WTC11 (cell line): ENCODE measurements around the gene RGS18. TPM values are rescaled to one million over a fixed set of nuclear protein-coding genes. Genes with fewer than 3 reads are reported as not detected.

Experiments used
- ATAC-seq: fragments of 200-7000 bp; cut with Tn5 transposase; 2 replicates; pipeline ENCODE4 v1.10.0; 2021; ENCODE audit warnings: mild to moderate bottlenecking, moderate library complexity
- CTCF ChIA-PET: fragments of 300-600 bp; sonication (Branson Sonifier 250); formaldehyde crosslinking; loops from one replicate; lab custom pipeline; 2021; ENCODE audit warnings: antibody characterized with exemption; lab: Charles Lee
- POLR2A ChIA-PET: fragments of 350-600 bp; sonication (Branson Sonifier 250); formaldehyde crosslinking; loops from one replicate; lab custom pipeline; 2021; ENCODE audit warnings: antibody characterized with exemption; lab: Charles Lee
- DNase-seq: peaks from one replicate; pipeline ENCODE4 v3.0.0; 2021; ENCODE audit warnings: low spot score
- H3K27ac Mint-ChIP-seq: 2 replicates; pipeline ENCODE4 v1.8.0; 2021; ENCODE audit warnings: mixed read lengths
- H3K27me3 Mint-ChIP-seq: 2 replicates; pipeline ENCODE4 v1.8.0; 2021; ENCODE audit warnings: low read depth, mild to moderate bottlenecking, moderate library complexity, mixed read lengths
- H3K36me3 Mint-ChIP-seq: 2 replicates; pipeline ENCODE4 v1.8.0; 2021; ENCODE audit warnings: mixed read lengths
- H3K4me1 Mint-ChIP-seq: 2 replicates; pipeline ENCODE4 v1.8.0; 2022; ENCODE audit warnings: mixed read lengths
- H3K4me3 Mint-ChIP-seq: 2 replicates; pipeline ENCODE4 v1.8.0; 2021; ENCODE audit warnings: mild to moderate bottlenecking, moderate library complexity, mixed read lengths
- H3K9me3 Mint-ChIP-seq: 2 replicates; pipeline ENCODE4 v1.8.0; 2021; ENCODE audit warnings: mixed read lengths
- ATF1 ChIP-seq: sonication (generic); formaldehyde crosslinking; IDR thresholded peaks from 2 replicates; pipeline ENCODE4 v1.8.1; 2023; ENCODE audit warnings: mild to moderate bottlenecking, moderate library complexity, missing genetic modification reagents
- ELF4 ChIP-seq: sonication (generic); formaldehyde crosslinking; IDR thresholded peaks from 2 replicates; pipeline ENCODE4 v1.8.1; 2022; ENCODE audit warnings: low read depth, mild to moderate bottlenecking, moderate library complexity, missing genetic modification reagents
- FOXJ3 ChIP-seq: sonication (generic); formaldehyde crosslinking; IDR thresholded peaks from 2 replicates; pipeline ENCODE4 v1.9.0; 2021; ENCODE audit warnings: missing genetic modification reagents, mild to moderate bottlenecking, borderline replicate concordance
- TEAD4 ChIP-seq: sonication (generic); formaldehyde crosslinking; IDR thresholded peaks from 2 replicates; pipeline ENCODE4 v1.8.0; 2022; ENCODE audit warnings: mild to moderate bottlenecking, missing genetic modification reagents
- ZNF263 ChIP-seq: sonication (generic); formaldehyde crosslinking; IDR thresholded peaks from 2 replicates; pipeline ENCODE4 v1.8.1; 2022; ENCODE audit warnings: low read depth, mild to moderate bottlenecking, moderate library complexity, missing genetic modification reagents
- ZNF671 ChIP-seq: fragments of 250-450 bp; sonication (Bioruptor Pico); IDR thresholded peaks from 2 replicates; pipeline ENCODE4 v1.8.0; 2021; ENCODE audit warnings: mild to moderate bottlenecking
- total RNA-seq: library from RNA; stranded (reverse); gene quantifications from 3 replicates; pipeline ENCODE4 v1.2.3, GENCODE V29; 2021
- TF ChIP-seq, protein P1 (sequence below): sonication (generic); formaldehyde crosslinking; IDR thresholded peaks from 2 replicates; pipeline ENCODE4 v1.8.1; 2023; ENCODE audit warnings: mild to moderate bottlenecking, missing genetic modification reagents, borderline replicate concordance
- TF ChIP-seq, protein P2 (sequence below): sonication (generic); formaldehyde crosslinking; IDR thresholded peaks from 2 replicates; pipeline ENCODE4 v1.8.0; 2022; ENCODE audit warnings: mild to moderate bottlenecking, missing genetic modification reagents
- TF ChIP-seq, protein P3 (sequence below): fragments of 250-450 bp; sonication (Bioruptor Pico); IDR thresholded peaks from 2 replicates; pipeline ENCODE4 v1.8.0; 2021; ENCODE audit warnings: mild to moderate bottlenecking
- TF ChIP-seq, protein P4 (sequence below): sonication (generic); formaldehyde crosslinking; IDR thresholded peaks from 2 replicates; pipeline ENCODE4 v1.8.0; 2022; ENCODE audit warnings: mild to moderate bottlenecking, missing genetic modification reagents
- TF ChIP-seq, protein P5 (sequence below): fragments of 200-600 bp; IDR thresholded peaks from 2 replicates; pipeline ENCODE4 v1.8.0; 2022; ENCODE audit warnings: antibody characterized with exemption
- TF ChIP-seq, protein P6 (sequence below): sonication (generic); formaldehyde crosslinking; conservative IDR thresholded peaks from 2 replicates; pipeline ENCODE4 v1.8.1; 2022; ENCODE audit warnings: mild to moderate bottlenecking, missing genetic modification reagents

Gene RGS18
- total RNA-seq, 1 experiment from 2014 or later, result not detected

DNA sequence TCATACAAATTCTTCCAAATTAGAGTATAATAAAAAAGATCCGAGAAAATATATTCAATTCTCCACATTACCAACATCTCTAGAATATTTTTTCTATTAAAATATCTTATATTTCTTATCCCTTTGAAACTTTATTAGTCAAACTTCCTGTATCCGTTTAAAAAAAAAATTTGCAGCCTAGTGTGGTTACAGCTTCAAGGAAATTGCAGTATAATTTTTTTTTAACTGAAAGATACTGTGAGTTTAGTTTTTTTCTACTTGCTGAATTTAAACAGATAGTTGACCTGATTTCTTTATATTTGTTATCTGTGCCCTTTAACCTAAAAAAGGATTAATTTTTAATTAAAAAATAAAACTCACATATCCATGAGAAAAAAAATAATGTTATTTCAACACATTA is 1.5 kb downstream of the RGS18 start:
- POLR2A ChIA-PET, result no interaction called here
- CTCF ChIA-PET, result no interaction called here
- no peak overlapping the region for H3K27ac Mint-ChIP-seq

DNA sequence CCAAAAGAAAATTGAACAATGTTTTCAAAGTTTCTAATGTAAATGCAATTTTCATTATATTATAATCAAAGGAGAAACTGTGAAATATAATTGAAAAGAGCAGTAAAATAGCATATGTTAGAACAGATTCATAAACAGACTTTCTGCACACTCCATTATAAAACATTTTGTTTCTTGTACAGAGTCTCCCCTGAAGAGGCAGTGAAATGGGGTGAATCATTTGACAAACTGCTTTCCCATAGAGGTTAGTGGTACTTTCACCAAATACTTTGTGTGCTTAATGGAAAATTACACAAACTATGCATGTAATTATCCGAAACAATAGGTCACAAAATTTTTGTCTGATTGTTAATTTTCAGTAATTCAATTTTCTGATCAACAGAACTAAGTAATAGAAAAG is 1.9 kb downstream of the RGS18 start:
- H3K27ac Mint-ChIP-seq, result no peak overlapping the region
- no peak for TF ChIP-seq ZNF671 (CRISPR knock-in tag)
- TF ChIP-seq, protein P1, sequence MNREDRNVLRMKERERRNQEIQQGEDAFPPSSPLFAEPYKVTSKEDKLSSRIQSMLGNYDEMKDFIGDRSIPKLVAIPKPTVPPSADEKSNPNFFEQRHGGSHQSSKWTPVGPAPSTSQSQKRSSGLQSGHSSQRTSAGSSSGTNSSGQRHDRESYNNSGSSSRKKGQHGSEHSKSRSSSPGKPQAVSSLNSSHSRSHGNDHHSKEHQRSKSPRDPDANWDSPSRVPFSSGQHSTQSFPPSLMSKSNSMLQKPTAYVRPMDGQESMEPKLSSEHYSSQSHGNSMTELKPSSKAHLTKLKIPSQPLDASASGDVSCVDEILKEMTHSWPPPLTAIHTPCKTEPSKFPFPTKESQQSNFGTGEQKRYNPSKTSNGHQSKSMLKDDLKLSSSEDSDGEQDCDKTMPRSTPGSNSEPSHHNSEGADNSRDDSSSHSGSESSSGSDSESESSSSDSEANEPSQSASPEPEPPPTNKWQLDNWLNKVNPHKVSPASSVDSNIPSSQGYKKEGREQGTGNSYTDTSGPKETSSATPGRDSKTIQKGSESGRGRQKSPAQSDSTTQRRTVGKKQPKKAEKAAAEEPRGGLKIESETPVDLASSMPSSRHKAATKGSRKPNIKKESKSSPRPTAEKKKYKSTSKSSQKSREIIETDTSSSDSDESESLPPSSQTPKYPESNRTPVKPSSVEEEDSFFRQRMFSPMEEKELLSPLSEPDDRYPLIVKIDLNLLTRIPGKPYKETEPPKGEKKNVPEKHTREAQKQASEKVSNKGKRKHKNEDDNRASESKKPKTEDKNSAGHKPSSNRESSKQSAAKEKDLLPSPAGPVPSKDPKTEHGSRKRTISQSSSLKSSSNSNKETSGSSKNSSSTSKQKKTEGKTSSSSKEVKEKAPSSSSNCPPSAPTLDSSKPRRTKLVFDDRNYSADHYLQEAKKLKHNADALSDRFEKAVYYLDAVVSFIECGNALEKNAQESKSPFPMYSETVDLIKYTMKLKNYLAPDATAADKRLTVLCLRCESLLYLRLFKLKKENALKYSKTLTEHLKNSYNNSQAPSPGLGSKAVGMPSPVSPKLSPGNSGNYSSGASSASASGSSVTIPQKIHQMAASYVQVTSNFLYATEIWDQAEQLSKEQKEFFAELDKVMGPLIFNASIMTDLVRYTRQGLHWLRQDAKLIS (CRISPR knock-in tag), result no peak
- TF ChIP-seq, protein P2, sequence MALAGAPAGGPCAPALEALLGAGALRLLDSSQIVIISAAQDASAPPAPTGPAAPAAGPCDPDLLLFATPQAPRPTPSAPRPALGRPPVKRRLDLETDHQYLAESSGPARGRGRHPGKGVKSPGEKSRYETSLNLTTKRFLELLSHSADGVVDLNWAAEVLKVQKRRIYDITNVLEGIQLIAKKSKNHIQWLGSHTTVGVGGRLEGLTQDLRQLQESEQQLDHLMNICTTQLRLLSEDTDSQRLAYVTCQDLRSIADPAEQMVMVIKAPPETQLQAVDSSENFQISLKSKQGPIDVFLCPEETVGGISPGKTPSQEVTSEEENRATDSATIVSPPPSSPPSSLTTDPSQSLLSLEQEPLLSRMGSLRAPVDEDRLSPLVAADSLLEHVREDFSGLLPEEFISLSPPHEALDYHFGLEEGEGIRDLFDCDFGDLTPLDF, result no peak
- TF ChIP-seq, protein P3, sequence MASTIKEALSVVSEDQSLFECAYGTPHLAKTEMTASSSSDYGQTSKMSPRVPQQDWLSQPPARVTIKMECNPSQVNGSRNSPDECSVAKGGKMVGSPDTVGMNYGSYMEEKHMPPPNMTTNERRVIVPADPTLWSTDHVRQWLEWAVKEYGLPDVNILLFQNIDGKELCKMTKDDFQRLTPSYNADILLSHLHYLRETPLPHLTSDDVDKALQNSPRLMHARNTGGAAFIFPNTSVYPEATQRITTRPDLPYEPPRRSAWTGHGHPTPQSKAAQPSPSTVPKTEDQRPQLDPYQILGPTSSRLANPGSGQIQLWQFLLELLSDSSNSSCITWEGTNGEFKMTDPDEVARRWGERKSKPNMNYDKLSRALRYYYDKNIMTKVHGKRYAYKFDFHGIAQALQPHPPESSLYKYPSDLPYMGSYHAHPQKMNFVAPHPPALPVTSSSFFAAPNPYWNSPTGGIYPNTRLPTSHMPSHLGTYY (CRISPR knock-in tag), result no peak
- TF ChIP-seq, protein P4, sequence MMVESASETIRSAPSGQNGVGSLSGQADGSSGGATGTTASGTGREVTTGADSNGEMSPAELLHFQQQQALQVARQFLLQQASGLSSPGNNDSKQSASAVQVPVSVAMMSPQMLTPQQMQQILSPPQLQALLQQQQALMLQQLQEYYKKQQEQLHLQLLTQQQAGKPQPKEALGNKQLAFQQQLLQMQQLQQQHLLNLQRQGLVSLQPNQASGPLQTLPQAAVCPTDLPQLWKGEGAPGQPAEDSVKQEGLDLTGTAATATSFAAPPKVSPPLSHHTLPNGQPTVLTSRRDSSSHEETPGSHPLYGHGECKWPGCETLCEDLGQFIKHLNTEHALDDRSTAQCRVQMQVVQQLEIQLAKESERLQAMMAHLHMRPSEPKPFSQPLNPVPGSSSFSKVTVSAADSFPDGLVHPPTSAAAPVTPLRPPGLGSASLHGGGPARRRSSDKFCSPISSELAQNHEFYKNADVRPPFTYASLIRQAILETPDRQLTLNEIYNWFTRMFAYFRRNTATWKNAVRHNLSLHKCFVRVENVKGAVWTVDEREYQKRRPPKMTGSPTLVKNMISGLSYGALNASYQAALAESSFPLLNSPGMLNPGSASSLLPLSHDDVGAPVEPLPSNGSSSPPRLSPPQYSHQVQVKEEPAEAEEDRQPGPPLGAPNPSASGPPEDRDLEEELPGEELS (CRISPR knock-in tag), result no peak
- ATAC-seq (no peak), DNase-seq (no peak)
- H3K36me3 Mint-ChIP-seq, result peaks cover 6% of the 10 kb centered on the region
- CTCF ChIA-PET, result no interaction called here
- POLR2A ChIA-PET, result no interaction called here
- H3K27me3 Mint-ChIP-seq, result no peaks in the 10 kb centered on the region
- no peaks in the 10 kb centered on the region for H3K4me1 Mint-ChIP-seq
- H3K4me3 Mint-ChIP-seq, result no peak overlapping the region
- peaks cover 12% of the 10 kb centered on the region for H3K9me3 Mint-ChIP-seq

More for the DNA sequence above, 1.5 kb downstream of the RGS18 start:
- Mint-ChIP-seq H3K9me3 (peaks cover 7% of the 10 kb centered on the region), H3K4me3 (no peak overlapping the region), H3K27me3 (no peaks in the 10 kb centered on the region), H3K4me1 (no peaks in the 10 kb centered on the region), H3K36me3 (peaks cover 2% of the 10 kb centered on the region; the same call in 1 of the 2 replicates)
- DNase-seq (no peak), ATAC-seq (no peak)
- TF ChIP-seq TEAD4 (CRISPR knock-in tag) (no peak), ELF4 (CRISPR knock-in tag) (no peak), FOXJ3 (no peak), ATF1 (CRISPR knock-in tag) (no peak), ZNF263 (CRISPR knock-in tag) (no peak)
- TF ChIP-seq, protein P5, sequence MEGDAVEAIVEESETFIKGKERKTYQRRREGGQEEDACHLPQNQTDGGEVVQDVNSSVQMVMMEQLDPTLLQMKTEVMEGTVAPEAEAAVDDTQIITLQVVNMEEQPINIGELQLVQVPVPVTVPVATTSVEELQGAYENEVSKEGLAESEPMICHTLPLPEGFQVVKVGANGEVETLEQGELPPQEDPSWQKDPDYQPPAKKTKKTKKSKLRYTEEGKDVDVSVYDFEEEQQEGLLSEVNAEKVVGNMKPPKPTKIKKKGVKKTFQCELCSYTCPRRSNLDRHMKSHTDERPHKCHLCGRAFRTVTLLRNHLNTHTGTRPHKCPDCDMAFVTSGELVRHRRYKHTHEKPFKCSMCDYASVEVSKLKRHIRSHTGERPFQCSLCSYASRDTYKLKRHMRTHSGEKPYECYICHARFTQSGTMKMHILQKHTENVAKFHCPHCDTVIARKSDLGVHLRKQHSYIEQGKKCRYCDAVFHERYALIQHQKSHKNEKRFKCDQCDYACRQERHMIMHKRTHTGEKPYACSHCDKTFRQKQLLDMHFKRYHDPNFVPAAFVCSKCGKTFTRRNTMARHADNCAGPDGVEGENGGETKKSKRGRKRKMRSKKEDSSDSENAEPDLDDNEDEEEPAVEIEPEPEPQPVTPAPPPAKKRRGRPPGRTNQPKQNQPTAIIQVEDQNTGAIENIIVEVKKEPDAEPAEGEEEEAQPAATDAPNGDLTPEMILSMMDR, result no peak
- TF ChIP-seq, protein P6, sequence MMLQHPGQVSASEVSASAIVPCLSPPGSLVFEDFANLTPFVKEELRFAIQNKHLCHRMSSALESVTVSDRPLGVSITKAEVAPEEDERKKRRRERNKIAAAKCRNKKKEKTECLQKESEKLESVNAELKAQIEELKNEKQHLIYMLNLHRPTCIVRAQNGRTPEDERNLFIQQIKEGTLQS (CRISPR knock-in tag), result no peak
